GM18526 (cell line): ENCODE data around the gene PPTC7.
A peak's percentile ranks its signal among the peaks of the same experiment; 100 is the strongest.

Experiments
- POLR2A ChIP-seq: IDR thresholded peaks from 3 replicates; pipeline ENCODE4 v1.6.1; 2011; ENCODE audit not compliant: insufficient read length; ENCODE audit errors: extremely low read depth

Gene PPTC7

GRCh38 chr12:110513842-110514241 lies 69.3 kb downstream of the PPTC7 start:
- TF ChIP-seq POLR2A, result no peak

- TF ChIP-seq POLR2A, result no peak
These were observed 75.0 kb downstream of the PPTC7 start for GRCh38 chr12:110508071-110508586.

GRCh38 chr12:110505332-110505731 lies 77.8 kb downstream of the PPTC7 start:
- no peak for TF ChIP-seq POLR2A

GRCh38 chr12:110503432-110503831 lies 79.7 kb downstream of the PPTC7 start:
- no peak for TF ChIP-seq POLR2A

- TF ChIP-seq POLR2A, result peak; percentile 95
These were observed 81.1 kb downstream of the PPTC7 start, which contains the start of the genes RAD9B and VPS29 for GRCh38 chr12:110501752-110502738. RAD9B (plus strand) TSS chr12:110502331; CDS start chr12:110502338, 7 bp downstream. VPS29 (minus strand) TSS chr12:110502111; CDS start chr12:110502051, 60 bp downstream.

- no peak for TF ChIP-seq POLR2A
These were observed 81.7 kb downstream of the PPTC7 start for GRCh38 chr12:110501399-110501751.

DNA sequence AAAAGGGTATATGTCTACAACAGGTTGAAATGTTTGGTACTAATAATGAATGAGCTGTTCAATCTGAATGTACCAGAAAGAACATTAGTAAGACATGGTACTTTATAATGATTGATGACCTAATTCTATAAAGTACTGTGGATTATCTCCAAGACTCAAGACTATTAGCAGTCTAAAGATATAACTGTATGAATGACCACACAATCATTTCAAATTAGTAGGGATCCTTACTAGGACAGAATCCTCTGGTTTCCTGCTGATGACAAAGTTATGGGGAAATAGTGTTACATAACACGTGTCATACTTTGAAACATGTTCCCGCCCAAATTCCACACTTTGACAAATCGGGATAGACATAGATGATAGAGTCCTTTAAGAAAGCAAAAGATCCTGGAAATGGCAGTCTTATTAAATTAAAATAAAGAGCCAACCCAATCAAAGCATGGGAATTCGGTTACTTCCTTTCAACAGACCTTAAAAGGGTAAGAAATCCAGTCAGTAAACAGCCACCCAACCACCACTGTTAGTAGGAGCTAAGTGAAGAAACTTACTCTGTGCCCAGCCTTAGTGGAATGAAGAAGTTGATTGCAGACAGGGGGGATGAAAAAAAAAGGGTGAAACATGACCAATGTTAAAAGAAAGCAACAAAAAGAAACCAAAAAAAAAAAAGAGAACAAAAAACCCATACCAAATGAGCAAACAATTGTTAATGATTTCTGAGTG lies 84.0 kb downstream of the PPTC7 start:
- no peak for TF ChIP-seq POLR2A
